K562 (cell line): ENCODE measurements around the gene SPECC1L. TPM values are rescaled to one million over a fixed set of nuclear protein-coding genes. Genes with fewer than 3 reads are reported as not detected.

Experiments
- MGA ChIP-seq: fragments of 450-650 bp; IDR thresholded peaks from 2 replicates; pipeline ENCODE4 v1.6.1; 2016; ENCODE audit warnings: mild to moderate bottlenecking, moderate library complexity
- NR1H2 ChIP-seq: sonication (generic); formaldehyde crosslinking; IDR thresholded peaks from 2 replicates; pipeline ENCODE4 v1.4.0; 2020; ENCODE audit warnings: mild to moderate bottlenecking, missing genetic modification reagents
- ZBTB12 ChIP-seq: fragments of 250-450 bp; sonication (Bioruptor Pico); IDR thresholded peaks from 2 replicates; pipeline ENCODE4 v1.4.0; 2020
- ZNF239 ChIP-seq: fragments of 250-450 bp; sonication (Bioruptor Pico); IDR thresholded peaks from 2 replicates; pipeline ENCODE4 v1.4.0; 2020; ENCODE audit warnings: mild to moderate bottlenecking
- polyA plus RNA-seq, 8 experiments: library from polyadenylated mRNA; depleted of rRNA in 4 of 8; stranded (reverse) in 5 of 8; unstranded in 3 of 8; fragments of >200 nt; fragmentation: Nextera tagmentation in 2 of 8; fragmentation: Illumina TruSeq in 1 of 8; extraction: Ambion mirVana in 2 of 8; extraction: Trizol in 1 of 8; gene quantifications; 2 replicates each; pipeline versions ENCODE4 v1.2.1 to v1.2.3, GENCODE V29; 2011 to 2014; ENCODE audit warnings: inconsistent platforms in 1 of 8, missing spikeins in 1 of 8
- total RNA-seq, 7 experiments: library from RNA; depleted of rRNA in 6 of 7; stranded (reverse); fragments of >200 nt in 6 of 7; fragmentation: Illumina TruSeq in 2 of 7; extraction: Trizol in 2 of 7; gene quantifications; 2 replicates each; pipeline versions ENCODE4 v1.2.1 to v1.2.3, GENCODE V29; 2011 to 2021; ENCODE audit warnings: low replicate concordance in 1 of 7

SPECC1L gene
- total and polyA plus RNA-seq, 9 of the 15 experiments (the other 6 are each of a cell fraction or from before 2014, with no cell fraction given), result 1.4 to 27.9 (median 14.5) TPM

- TF ChIP-seq ZBTB12 (CRISPR knock-in tag) (no peak), MGA (no peak), ZNF239 (CRISPR knock-in tag) (no peak), NR1H2 (CRISPR knock-in tag) (no peak)
Measured at GRCh38 chr22:24430431-24431308, 160.0 kb downstream of the SPECC1L start (continued).
